ENCODE results near the gene CSTF1.

Gene CSTF1

DNA sequence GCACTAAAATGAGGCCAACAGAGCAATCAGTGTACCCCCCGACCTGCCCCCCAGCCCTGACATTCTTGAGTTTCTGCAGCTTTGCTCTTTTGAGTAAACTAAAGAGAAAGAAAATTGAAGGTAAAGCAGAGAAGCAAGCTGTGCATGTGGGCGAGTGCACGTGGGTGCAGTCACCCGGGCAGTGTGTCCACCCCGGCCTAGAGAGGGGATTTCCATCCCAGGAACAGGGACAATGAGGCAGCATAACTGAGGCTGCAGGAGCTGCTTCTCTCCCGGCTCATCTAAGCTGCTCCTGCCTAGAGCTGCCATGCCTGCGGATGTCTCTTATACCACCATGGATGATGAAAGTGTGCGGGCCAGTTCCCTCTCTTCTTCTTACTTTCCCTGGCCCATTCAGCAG is 36.4 kb downstream of the CSTF1 start:
- no peak for DNase-seq (ENCODE audit: low read depth, low spot score)

DNA sequence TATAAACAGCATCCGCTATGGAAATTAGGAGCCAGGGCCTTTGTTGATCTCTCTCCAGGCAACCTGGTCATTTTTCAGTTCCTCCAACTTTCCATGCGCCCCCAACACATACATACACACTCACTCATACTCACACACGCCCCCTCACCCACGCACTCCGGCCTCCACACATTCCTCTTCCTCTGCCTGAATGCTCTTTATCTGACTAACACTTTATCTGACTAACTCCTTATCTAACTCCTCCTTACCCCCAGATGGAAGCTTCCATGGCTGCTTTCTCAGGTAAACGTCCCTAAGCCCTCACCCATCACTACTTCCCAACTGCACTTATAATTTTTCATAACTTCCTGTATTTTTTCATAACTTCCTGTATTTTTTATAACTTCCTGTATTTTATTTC is 37.1 kb downstream of the CSTF1 start:
- DNase-seq (ENCODE audit: low read depth, low spot score): peak; percentile 25

DNA sequence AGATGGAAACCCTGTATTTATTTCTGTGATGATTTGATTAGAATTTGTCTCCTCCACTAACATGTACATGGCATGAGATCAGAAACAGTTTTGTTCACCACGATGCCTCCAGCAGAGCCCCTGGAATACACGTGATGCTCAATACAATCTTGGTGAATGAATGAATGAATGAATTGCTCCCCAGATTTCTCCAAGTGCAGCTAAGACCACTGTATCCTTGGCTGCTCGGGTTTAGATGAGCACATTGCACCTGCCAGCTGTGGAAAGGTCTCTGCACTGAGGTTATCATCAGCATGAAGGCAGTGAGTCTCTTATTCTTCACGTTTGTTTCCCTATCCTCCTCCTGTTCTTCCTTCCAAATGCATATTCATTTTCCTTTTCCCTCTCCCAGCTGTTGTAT is 37.5 kb downstream of the CSTF1 start:
- DNase-seq (ENCODE audit: low read depth, low spot score): no peak

DNA sequence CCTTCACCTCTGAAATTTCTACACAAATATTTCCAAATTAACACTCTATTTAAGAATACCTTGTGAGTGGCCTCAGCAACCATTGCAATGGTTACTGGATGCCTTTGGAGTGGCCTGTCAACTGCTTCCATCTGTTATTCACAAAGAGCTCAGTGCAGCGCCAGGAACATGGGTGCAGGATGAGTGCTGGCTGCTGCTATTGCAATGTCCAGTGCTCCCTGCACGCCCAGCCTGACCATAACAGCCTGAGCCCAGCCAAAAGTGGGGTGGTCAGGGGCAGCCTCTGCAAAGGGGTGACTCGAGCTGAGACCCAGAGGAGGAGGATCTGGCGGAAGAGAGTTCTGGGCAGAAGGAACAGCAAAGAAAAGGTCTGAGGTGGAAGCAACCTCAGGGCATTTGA is 38.0 kb downstream of the CSTF1 start:
- no peak for DNase-seq (ENCODE audit: low read depth, low spot score)

DNA sequence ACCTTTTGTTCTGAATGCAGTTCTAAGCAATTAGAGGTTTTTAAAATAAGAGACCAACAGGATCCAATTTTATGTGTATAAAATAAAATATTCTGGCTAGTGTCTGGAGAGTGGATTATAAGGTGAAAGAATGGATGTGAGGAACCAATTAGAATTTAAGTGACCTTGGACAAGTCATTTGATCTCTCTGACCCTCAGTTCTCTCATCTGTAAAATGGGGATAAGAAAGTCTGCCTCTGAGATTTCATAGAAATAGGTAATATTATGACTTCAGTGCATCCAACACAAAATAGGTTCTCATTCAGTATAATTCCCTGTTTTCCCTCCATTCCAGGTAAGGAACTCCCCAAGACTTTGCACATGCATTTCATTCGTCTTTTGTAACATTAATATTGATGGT is 38.5 kb downstream of the CSTF1 start:
- DNase-seq (ENCODE audit: low read depth, low spot score): no peak

DNA sequence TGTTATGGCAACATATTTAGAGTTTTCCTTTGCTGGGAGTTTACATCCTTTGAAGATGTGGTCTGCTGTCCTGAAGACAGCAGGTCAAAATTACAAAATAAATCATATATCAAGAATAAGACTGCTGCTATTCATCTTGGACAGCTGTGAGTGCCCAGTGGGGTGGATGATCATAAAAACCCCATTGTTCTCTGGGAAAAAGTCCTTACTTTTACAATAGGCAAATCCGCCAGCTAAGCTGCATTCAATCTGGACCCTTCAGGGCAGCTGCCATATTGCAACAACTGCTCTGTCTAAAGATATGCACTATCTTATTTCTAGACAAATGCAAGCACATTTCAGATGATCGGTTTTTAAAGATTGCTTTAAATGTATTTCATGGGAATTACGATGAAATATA is 39.0 kb downstream of the CSTF1 start:
- DNase-seq (ENCODE audit: low read depth, low spot score): no peak

DNA sequence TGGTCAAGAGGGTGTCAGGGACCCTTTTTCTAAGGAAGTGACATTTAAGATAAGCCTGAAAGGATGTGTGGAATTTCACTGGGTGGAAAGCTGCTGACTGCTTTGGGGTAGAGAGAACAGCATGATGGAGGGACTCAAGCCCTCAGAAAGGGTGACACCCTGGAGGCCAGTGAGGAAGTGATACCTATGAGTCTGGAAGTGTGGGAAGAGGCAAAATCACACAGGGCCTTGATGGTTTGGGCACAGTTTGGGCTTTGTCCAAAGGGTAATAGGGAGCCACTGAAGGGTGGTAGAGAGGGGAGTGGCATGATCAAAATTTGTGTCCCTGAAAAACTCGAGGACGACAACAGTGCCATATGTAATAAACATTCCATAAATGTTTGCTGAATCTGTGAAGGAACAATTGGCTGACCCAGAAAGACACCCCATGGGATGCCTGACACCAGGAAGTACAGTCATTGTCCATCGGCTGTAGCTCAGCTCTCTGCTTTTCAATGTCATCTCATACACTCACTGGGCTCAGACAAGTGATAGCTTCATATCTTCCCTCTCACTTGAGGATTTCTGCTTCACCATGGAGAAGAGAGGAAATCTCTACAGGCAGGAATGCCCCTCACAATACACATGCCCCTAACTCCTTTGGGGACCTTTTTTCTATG is 40.9 kb downstream of the CSTF1 start:
- DNase-seq (ENCODE audit: low read depth, low spot score): no peak

DNA sequence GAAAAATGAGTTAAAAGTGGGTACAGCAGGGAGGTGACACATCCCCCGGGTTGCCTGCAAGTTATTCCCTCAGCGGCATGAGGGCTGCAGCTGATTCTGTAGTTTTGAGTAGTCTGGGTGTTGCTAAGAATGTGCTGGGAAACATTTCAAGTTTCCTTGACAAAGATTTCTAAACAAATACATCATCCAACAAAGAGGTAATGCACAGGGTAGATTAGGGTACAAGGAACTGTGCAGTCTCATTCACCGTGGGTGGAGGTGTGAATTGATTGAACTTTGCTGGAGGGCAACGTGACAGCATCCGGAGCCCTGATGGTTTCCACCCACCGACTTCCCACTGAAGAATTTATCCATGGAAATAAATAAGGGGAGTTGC is 41.4 kb downstream of the CSTF1 start:
- no peak for DNase-seq (ENCODE audit: low read depth, low spot score)

DNA sequence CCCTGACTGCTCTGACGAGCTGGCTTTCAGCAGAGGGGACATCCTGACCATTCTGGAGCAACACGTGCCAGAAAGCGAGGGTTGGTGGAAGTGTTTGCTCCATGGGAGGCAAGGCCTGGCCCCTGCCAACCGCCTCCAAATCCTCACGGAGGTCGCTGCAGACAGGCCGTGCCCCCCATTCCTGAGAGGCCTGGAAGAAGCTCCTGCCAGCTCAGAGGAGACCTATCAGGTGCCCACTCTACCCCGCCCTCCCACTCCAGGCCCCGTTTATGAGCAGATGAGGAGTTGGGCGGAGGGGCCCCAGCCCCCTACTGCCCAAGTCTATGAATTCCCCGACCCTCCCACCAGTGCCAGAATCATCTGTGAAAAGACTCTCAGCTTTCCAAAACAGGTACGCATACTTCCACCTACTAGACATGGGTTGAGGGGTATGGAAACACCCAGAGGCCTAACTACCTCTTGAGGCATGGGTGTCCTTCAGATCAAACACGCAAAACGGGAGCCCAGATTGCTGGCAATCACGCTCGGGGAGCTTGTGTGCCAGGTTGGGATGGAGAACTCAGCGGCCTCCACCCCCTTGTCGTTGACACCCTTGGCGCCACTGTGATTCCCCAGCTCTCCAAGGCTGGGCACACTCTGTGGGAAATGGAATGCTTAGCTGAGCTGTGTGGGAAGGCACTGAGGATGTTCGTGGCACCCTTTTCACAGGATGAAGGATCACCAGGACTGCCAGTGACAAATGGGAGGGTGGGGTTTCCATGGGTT is 44.9 kb downstream of the CSTF1 start:
- no peak for DNase-seq (ENCODE audit: low read depth, low spot score)

DNA sequence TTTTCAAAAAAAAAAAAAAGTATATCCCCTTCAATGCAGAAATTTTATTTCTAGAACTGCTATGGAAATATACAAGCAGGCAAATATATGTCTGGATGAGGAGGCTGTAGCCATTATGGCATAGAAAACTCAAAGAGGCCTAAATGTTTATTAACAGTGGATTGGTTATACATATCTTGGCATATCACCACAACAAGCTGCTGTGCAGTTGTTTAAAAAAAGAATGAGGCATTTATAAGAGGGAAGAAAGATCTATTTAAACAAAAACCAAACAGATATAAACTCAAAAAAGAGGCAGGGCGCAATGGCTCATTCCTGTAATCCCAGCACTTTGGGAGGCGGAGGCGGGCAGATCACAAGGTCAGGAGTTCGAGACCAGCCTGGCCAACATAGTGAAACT is 45.8 kb downstream of the CSTF1 start:
- DNase-seq (ENCODE audit: low read depth, low spot score): no peak

DNA sequence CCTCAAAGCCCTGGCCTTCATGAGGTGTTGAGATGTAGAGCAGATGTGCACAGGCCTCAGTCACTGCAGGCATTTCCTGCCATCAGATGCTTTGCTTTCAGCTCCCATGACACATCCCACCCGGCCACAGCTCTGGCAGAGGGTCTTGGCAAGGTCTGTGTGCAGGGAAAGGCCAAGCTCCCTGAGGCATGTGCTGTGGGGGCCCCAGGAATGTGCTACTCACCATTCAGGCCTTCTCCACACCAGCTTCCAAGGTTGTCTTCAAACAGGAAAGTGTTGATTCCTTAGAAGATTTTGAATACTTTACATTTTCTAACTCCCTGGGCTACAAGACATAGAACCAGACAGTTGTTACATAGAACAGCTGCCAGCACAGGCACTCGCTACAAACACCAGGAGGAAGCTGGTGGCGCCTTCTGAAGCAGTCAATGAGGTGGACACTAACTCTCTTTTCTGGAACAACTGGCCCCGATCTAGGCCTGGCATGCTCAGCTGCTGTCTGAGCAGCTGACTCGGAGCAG is 47.4 kb downstream of the CSTF1 start:
- no peak for DNase-seq (ENCODE audit: low read depth, low spot score)

DNA sequence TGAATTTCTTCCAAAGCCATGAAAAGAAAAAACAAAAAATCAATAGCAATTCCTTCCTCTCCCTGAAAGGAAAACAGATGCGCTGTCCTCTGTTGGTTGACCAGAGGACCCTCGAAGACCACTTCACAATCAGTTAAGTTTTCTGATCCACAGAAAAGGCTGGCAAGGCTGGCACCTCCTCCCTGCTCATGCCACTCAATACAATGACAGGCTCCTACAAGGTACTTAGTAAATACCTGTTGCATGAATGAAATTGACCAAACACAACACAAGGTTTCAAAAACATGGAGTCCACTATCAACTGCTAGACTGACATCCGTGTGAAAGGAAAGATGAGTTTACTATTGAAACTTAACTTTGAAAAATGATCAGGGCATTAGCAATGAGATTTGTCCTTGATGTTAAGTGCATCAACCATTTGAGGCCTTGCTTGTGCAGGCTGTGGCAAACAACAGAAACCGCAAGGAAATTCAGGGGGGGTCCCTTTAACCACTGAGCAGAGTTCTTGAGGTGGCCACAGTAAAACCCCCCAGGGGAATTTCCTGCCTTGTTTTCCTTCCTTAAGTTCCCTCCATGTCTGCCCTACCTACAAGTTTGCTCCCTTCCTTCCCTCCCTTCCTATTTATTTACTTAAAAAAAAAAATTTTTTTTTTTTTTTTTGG is 48.0 kb downstream of the CSTF1 start:
- DNase-seq (ENCODE audit: low read depth, low spot score): peak; percentile 27

DNA sequence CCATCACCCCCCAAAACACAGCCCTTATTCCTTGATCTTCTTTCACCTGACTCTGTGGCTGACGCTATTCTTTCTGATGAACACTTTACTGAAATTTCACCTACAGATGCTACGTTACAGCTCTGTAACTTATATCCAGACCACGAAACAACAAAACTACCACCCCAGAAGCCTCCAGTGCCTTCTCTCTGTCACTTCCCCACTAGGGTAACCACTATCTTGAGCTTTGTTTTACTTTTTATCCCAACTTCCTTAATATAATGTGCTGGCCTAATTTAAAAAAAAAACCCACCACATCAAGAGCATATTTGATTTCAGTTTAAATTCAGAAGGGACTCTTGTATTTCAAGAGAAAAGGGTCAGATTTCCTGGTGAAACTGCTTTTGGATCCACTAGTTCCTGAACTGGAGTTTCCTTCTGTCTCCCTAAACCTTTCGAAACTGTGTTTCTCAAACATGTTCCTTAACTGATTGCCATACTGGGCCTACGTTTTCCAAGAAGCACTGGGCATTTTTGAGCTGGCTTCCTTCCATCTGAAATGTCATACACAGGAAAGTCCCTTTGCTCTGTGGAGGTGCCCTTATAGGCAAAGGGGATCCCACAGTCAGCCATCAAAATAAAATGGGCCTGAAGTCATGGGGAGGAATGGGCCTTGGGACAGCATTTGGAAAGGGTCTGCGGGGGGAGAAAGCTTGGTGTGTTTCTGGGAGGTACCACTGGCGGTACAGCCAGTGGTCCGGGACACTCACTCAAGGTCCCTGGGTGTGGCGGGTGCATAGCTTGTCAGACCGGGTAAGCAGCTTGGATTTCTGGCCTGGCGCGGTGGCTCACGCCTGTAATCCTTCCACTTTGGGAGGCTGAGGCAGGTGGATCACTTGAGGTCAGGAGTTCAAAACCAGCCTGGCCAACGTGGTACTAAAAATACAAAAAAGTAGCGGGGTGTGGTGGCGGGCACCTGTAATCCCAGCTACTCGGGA is 50.2 kb downstream of the CSTF1 start:
- no peak for DNase-seq (ENCODE audit: low read depth, low spot score)

DNA sequence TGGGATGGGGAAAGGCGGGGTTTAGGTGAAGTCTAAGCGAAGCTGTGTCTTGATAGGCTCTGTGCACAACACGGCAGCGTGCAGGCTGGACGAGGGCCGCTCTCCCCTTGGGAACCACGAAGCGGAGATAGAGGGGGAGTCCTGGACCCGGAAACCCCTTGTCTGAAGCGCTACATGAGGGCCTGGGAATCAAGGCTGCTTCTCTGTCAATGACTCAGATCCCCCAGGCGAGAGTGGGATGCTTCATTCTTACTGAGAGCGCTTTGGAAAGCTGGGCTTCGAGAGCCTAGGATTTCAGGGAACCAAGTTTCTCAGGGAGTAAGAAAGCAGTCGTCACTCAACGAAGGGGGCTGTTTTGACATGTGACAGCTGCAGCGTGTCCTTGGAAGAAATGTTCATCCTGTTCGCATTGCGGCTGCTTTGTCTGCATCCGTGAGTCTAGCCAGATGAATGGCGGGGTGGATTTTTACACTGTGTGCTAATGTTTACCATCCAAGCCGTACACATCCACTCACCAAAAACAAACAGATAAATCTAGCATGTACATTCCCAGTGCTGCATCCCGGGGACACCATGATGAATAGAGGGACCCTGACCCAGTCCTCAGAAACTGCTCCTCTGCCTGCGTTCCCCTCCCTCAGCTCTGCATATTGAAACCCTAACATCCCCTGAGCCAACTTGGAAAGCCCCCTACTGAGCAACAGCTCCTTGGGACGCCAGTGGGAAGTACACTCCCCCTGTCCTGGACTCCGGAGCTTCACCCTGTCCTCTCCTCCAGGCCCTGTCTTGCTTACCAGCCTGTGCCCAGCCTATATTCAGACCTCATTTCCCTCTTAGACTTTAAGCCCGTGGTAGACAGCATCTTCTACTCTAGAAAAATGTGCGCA is 51.5 kb downstream of the CSTF1 start:
- DNase-seq (ENCODE audit: low read depth, low spot score): no peak

DNA sequence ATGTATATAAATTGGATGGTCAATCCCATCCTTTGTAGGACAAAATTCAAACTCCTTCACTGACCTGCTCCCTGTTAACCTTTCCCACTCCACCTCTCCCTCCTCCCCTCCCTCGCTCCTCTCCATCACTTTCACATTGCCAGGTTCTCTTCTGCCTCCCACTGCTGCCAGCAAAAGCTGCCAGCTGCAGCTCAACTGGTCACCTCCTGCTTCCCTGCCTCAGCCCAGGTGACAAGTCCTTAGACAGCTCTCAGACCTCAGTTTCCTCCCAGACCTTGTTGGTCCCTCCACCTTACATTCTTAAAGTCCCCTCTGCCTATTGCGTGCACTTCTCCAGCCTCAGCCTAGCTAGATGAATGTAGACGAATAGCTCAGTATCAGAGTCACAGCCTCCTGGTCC is 52.7 kb downstream of the CSTF1 start:
- no peak for DNase-seq (ENCODE audit: low read depth, low spot score)

DNA sequence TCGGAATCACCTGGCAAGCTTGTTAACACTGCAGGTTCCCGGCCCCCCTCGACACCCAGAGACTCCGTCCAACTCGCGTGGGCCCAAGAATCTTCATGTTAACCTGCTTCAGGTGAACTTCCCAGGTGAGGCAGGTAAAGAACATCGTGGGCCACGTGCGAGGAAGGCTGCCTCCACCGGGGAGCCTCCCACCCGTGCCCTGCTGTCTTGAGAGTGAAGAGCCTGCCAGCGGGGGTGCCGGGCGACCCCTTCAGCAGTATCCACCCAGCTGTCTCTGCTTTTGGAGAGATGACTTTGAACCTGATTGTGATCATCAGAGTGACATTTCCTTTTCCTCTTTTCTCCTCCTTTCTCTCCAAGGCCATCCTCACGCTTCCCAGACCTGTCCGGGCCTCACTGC is 53.1 kb downstream of the CSTF1 start:
- DNase-seq (ENCODE audit: low read depth, low spot score): no peak

DNA sequence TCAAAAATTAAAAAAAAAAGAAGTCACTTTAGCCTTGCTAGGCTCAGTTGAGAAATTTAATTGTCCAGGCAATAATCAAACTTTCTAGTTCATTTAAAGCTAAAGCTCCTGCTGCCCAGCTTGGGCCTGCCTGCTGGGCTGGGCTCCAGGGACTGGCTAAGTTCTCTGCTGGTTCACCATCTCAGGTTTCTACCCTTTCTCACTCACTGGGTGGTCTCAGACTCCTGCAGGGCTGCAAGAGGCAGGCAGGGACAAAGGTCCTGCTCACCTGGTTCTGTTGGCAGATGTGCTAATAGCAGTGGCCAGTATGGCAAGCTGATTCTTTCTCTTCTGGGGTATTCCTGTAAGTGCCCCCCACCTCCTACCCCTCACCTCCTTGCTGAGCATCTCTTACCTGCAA is 54.8 kb downstream of the CSTF1 start:
- DNase-seq (ENCODE audit: low read depth, low spot score): no peak

DNA sequence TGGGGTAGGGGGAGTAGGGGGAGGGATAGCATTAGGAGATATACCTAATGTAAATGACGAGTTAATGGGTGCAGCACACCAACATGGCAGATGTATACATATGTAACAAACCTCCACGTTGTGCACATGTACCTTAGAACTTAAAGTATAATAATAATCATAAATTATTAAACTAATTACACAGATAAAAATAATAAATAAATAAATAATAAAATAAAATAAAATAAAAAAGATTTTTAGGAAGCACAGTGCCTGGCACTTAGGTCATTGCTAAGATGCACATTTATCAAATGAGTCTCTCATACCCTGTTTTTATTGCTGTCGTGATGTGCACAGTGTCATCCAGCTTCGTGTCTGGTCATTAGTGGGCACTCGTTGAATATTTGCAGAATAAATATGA is 57.0 kb downstream of the CSTF1 start:
- no peak for DNase-seq (ENCODE audit: low read depth, low spot score)

DNA sequence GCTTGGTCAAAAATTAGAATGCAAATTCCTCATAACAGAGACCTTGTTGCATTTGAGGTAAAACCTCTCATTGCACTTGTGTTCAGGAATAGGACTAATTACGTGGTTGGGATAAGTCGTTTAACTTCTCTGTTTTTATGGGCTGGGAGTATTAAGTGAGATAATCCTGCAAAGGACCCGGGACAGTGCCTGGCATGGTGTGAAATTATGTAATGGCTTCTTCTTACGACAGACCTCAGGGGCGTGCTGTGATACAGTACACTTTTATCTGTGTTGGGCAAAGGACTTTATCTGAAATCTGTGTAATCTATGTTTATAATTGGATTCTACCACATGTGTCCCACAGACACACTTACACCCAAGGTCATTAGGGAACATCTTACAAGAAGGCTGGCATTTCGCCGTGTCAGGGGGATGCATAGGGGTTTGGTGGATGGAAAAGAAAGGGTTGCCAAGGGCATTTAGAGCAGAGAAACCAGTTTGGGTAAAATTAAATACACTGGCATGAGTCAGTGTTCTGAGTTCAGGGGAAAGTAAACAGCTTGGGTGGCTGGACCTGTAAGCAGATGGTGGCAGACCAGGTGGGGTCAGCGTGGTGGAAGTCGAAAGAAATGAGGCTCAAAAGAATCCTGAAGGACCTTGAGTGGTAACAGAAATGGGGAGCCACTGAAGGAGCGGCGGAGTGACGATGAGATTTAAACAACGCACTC is 58.8 kb downstream of the CSTF1 start:
- no peak for DNase-seq (ENCODE audit: low read depth, low spot score)

DNA sequence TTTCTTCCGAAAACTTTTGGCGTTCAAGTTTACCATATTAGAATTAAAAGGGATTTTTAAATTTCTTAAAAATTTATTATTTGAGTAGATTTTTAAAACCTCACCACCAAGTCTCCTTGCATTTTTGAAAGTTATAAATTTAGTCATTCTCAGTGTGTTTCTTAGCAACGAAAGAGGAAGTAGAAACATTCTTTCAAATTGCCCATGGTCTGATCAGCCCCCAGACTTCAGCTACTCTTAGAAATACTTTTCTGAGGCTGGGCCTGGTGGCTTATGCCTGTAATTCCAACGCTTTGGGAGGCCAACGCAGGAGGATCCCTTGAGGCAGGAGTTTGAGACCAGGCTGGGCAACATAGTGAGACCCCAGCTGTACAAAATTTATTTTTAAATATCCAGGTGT is 60.9 kb downstream of the CSTF1 start:
- DNase-seq (ENCODE audit: low read depth, low spot score): no peak
